Brain microvascular endothelial cell (primary cell): ENCODE measurements around the gene DAAM2.

ENCODE experiments used
- DNase-seq: peaks from one replicate; pipeline ENCODE4 v3.0.0-alpha.2; 2020
- H3K27ac ChIP-seq: fragments of 250-450 bp; sonication (Bioruptor Pico); 2 replicates; pipeline ENCODE4 v1.5.1; 2020; ENCODE audit warnings: mild to moderate bottlenecking, moderate library complexity
- H3K27me3 ChIP-seq: fragments of 250-450 bp; sonication (Bioruptor Pico); replicated peaks from 2 replicates; pipeline ENCODE4 v1.5.1; 2020; ENCODE audit warnings: mild to moderate bottlenecking
- H3K36me3 ChIP-seq: fragments of 250-450 bp; sonication (Bioruptor Pico); replicated peaks from 2 replicates; pipeline ENCODE4 v1.5.1; 2020; ENCODE audit warnings: mild to moderate bottlenecking
- H3K4me3 ChIP-seq: 2 replicates; pipeline ENCODE4 v1.5.1; 2011; ENCODE audit warnings: low read depth, mild to moderate bottlenecking, control low read depth, low read length, moderate library complexity
- CTCF ChIP-seq: IDR thresholded peaks from 2 replicates; pipeline ENCODE4 v1.5.1; 2011; ENCODE audit warnings: low read depth, mild to moderate bottlenecking, moderate library complexity, low read length, control low read depth, inconsistent platforms; ENCODE audit errors: missing control alignments
- in situ Hi-C: cut with HindIII; loops from 2 replicates; pipeline ENCODE4 v1.10.0; 2017; ENCODE audit warnings: low sequenced_read_pairs, low pct_ligation_motif_present

The DAAM2 gene

GRCh38 chr6:39884696-39885095, 92.5 kb downstream of the DAAM2 start:
- Histone ChIP-seq H3K36me3 (no peaks in the 10 kb centered on the region), H3K27me3 (no peaks in the 10 kb centered on the region), H3K4me3 (no peak overlapping the region), H3K27ac (peak overlapping the region; percentile 98)
- in situ Hi-C loops, result no loop called here
- DNase-seq, result peak; percentile 68
- no peak for TF ChIP-seq CTCF

GRCh38 chr6:39885691-39886090, 93.5 kb downstream of the DAAM2 start:
- H3K27me3 ChIP-seq, result no peaks in the 10 kb centered on the region
- peak overlapping the region; percentile 98 for H3K27ac ChIP-seq
- TF ChIP-seq CTCF, result no peak
- in situ Hi-C loops, result no loop called here
- H3K36me3 ChIP-seq, result no peaks in the 10 kb centered on the region
- no peak for DNase-seq
- H3K4me3 ChIP-seq, result no peak overlapping the region

GRCh38 chr6:39886871-39887270, 94.7 kb downstream of the DAAM2 start:
- DNase-seq, result no peak
- in situ Hi-C loops, result no loop called here
- Histone ChIP-seq H3K4me3 (no peak overlapping the region), H3K27me3 (no peaks in the 10 kb centered on the region), H3K36me3 (no peaks in the 10 kb centered on the region), H3K27ac (peak overlapping the region; percentile 97)
- TF ChIP-seq CTCF, result no peak

DNA sequence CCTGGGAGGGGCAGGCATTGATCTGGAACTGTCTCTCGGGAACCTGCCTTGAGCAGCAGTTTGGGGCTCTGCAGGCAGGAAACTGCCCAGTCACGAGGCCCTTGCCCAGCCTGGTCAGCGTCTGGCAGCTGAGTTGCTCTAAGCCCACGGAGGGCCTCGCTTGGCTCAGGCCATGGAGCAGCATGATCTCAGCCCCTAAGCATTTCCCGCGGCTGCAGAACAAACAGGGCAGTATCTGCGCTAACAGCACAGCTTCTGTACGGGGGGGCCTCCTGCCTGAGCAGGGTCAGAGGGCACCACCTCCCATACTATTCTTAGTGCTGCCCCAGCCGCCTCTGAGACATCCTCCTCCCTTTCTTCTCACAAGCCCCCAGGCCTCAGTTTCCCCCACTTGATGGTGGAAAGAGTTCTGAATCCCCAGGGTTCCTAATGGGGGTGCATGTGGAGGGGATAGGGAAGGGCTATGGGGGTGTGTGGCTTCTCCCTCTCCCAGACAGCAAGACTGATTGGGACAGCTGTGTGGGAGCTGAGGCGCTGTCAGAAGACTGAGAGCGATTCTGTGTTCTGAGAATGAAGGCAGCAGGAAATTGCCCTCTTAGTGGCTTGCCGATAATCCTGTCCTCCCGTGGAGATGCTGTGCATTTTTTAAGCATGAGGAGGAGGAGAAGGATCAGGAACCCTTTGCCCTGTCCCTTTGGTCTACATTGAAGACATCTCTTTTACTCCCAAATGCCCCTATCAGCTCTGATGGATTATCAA, 95.7 kb downstream of the DAAM2 start:
- DNase-seq, result peak; percentile 95
- Histone ChIP-seq H3K27me3 (no peaks in the 10 kb centered on the region), H3K27ac (peak overlapping the region; percentile 97), H3K36me3 (no peaks in the 10 kb centered on the region), H3K4me3 (no peak overlapping the region)
- in situ Hi-C loops, result no loop called here
- no peak for TF ChIP-seq CTCF

- in situ Hi-C loops, result no loop called here
- Histone ChIP-seq H3K4me3 (no peak overlapping the region), H3K27ac (no peak overlapping the region), H3K36me3 (no peaks in the 10 kb centered on the region), H3K27me3 (no peaks in the 10 kb centered on the region)
- DNase-seq, result no peak
- TF ChIP-seq CTCF, result no peak
Measured at GRCh38 chr6:39889229-39889628, 97.1 kb downstream of the DAAM2 start.

GRCh38 chr6:39891353-39891752, 99.2 kb downstream of the DAAM2 start:
- no peak overlapping the region for H3K27ac ChIP-seq
- TF ChIP-seq CTCF, result no peak

More at GRCh38 chr6:39891353-39891752, 99.2 kb downstream of the DAAM2 start:
- no peak for DNase-seq
- Histone ChIP-seq H3K27me3 (no peaks in the 10 kb centered on the region), H3K4me3 (no peak overlapping the region), H3K36me3 (no peaks in the 10 kb centered on the region)
- in situ Hi-C loops, result no loop called here
